Thoracic aorta (tissue), 2 donors: ENCODE data around the gene ARHGAP24. TPM values are rescaled to one million over a fixed set of nuclear protein-coding genes. Genes with fewer than 3 reads are reported as not detected.

Experiments used
- ATAC-seq: fragments of 150-250 bp; one replicate; pipeline ENCODE4 v1.8.0; 2017; ENCODE audit warnings: low read depth; ENCODE audit not compliant: insufficient number of reproducible peaks, low FRiP score
- DNase-seq: peaks from one replicate; pipeline ENCODE4 v3.0.0-alpha.2; 2020; ENCODE audit warnings: low spot score
- H3K27ac ChIP-seq, 2 donors: fragments of 200-600 bp; sonication (generic); 1 replicate in 1 of 2; 2 replicates in 1 of 2; pipeline ENCODE4 v1.5.1; 2016; ENCODE audit warnings: mild to moderate bottlenecking in 2 of 2, moderate library complexity in 2 of 2
- H3K27me3 ChIP-seq: fragments of 200-600 bp; sonication (generic); replicated peaks from 2 replicates; pipeline ENCODE4 v1.6.0; 2016; ENCODE audit warnings: mild to moderate bottlenecking; ENCODE audit not compliant: insufficient read depth
- H3K36me3 ChIP-seq: fragments of 200-600 bp; sonication (generic); one replicate; pipeline ENCODE4 v1.5.1; 2016
- H3K4me1 ChIP-seq, 2 donors: fragments of 200-600 bp; sonication (generic); 1 replicate in 1 of 2; 2 replicates in 1 of 2; pipeline versions ENCODE4 v1.5.1 to v1.6.0; 2016; ENCODE audit warnings: low read depth in 2 of 2, mild to moderate bottlenecking in 1 of 2; ENCODE audit not compliant: control insufficient read depth in 1 of 2
- H3K4me3 ChIP-seq: fragments of 200-600 bp; sonication (generic); 2 replicates; pipeline ENCODE4 v1.5.1; 2016; ENCODE audit warnings: mild to moderate bottlenecking
- H3K9me3 ChIP-seq: fragments of 200-600 bp; sonication (generic); 2 replicates; pipeline ENCODE4 v1.5.1; 2016
- CTCF ChIP-seq: fragments of 200-600 bp; sonication (generic); IDR thresholded peaks from one replicate; pipeline ENCODE4 v1.5.1; 2019; ENCODE audit warnings: antibody characterized with exemption
- total RNA-seq, 2 donors: library from RNA; depleted of rRNA; stranded (reverse); fragments of >200 nt; gene quantifications; one replicate each; pipeline versions ENCODE4 v1.1.0 to v1.2.3, GENCODE V29; 2016

Gene ARHGAP24
- total RNA-seq, 2 donors from 2014 or later = 30.1 to 43.6 TPM

- no peaks in the 10 kb centered on the region for H3K27me3 ChIP-seq
- ATAC-seq (no peak), DNase-seq (no peak)
- peak overlapping the region; percentile 63 for H3K4me3 ChIP-seq
- H3K4me1 ChIP-seq = peaks cover 15 to 44% of the 10 kb centered on the region in 2 donors
- no peaks in the 10 kb centered on the region for H3K36me3 ChIP-seq
- no peaks in the 10 kb centered on the region for H3K9me3 ChIP-seq
- H3K27ac ChIP-seq = peak overlapping the region; percentile 11 to 65
- no peak for TF ChIP-seq CTCF
Measured at GRCh38 chr4:85932500-85933290, 457.7 kb downstream of the ARHGAP24 start.

GRCh38 chr4:85933291-85933640, 458.3 kb downstream of the ARHGAP24 start:
- no peak for ATAC-seq
- TF ChIP-seq CTCF = no peak
- peak overlapping the region in 1 of 2 donors; percentile 65 for H3K27ac ChIP-seq

GRCh38 chr4:85937507-85937906, 462.6 kb downstream of the ARHGAP24 start:
- Histone ChIP-seq H3K36me3 (no peaks in the 10 kb centered on the region), H3K27ac (no peak overlapping the region), H3K27me3 (no peaks in the 10 kb centered on the region), H3K4me1 (peaks cover 0 to 17% of the 10 kb centered on the region in 2 donors), H3K4me3 (no peak overlapping the region), H3K9me3 (no peaks in the 10 kb centered on the region)
- no peak for DNase-seq
- ATAC-seq = no peak
- TF ChIP-seq CTCF = no peak

More at GRCh38 chr4:85933291-85933640, 458.3 kb downstream of the ARHGAP24 start:
- no peaks in the 10 kb centered on the region for H3K9me3 ChIP-seq
- H3K27me3 ChIP-seq = no peaks in the 10 kb centered on the region
- peak overlapping the region; percentile 63 for H3K4me3 ChIP-seq
- peaks cover 15 to 44% of the 10 kb centered on the region in 2 donors for H3K4me1 ChIP-seq
- H3K36me3 ChIP-seq = no peaks in the 10 kb centered on the region
- no peak for DNase-seq

- peaks cover 0 to 12% of the 10 kb centered on the region in 2 donors for H3K4me1 ChIP-seq
- DNase-seq (no peak), ATAC-seq (no peak)
- no peak for TF ChIP-seq CTCF
- no peak overlapping the region for H3K4me3 ChIP-seq
- H3K27ac ChIP-seq = no peak overlapping the region
- no peaks in the 10 kb centered on the region for H3K27me3 ChIP-seq
- H3K36me3 ChIP-seq = no peaks in the 10 kb centered on the region
- no peaks in the 10 kb centered on the region for H3K9me3 ChIP-seq
Measured at GRCh38 chr4:85938062-85938461, 463.1 kb downstream of the ARHGAP24 start.

- TF ChIP-seq CTCF = no peak
- Histone ChIP-seq H3K4me3 (no peak overlapping the region), H3K27me3 (no peaks in the 10 kb centered on the region), H3K9me3 (no peaks in the 10 kb centered on the region), H3K4me1 (peaks cover 0 to 4% of the 10 kb centered on the region in 2 donors), H3K27ac (no peak overlapping the region), H3K36me3 (no peaks in the 10 kb centered on the region)
- no peak for DNase-seq
- ATAC-seq = no peak
Measured at GRCh38 chr4:85938902-85939301, 464.0 kb downstream of the ARHGAP24 start.
